Mesothelial cell of epicardium (in vitro differentiated cells): ENCODE measurements around the gene RAD50. TPM values are rescaled to one million over a fixed set of nuclear protein-coding genes. Genes with fewer than 3 reads are reported as not detected.
A peak's percentile ranks its signal among the peaks of the same experiment; 100 is the strongest.

Source experiments
- DNase-seq, 2 experiments: peaks; one replicate each; pipeline ENCODE4 v3.0.0; 2021; ENCODE audit warnings: low spot score in 2 of 2; ENCODE audit not compliant: unreplicated experiment in 2 of 2
- H3K27ac Mint-ChIP-seq: 2 replicates; pipeline ENCODE4 v1.8.0; 2021; ENCODE audit warnings: mixed read lengths
- H3K27me3 Mint-ChIP-seq: 2 replicates; pipeline ENCODE4 v1.8.0; 2021; ENCODE audit warnings: low read depth, mixed read lengths
- H3K36me3 Mint-ChIP-seq: 2 replicates; pipeline ENCODE4 v1.8.0; 2021; ENCODE audit warnings: mixed read lengths
- H3K4me1 Mint-ChIP-seq: 2 replicates; pipeline ENCODE4 v1.8.0; 2021; ENCODE audit warnings: mixed read lengths
- H3K4me3 Mint-ChIP-seq: 2 replicates; pipeline ENCODE4 v1.8.0; 2021; ENCODE audit warnings: mild to moderate bottlenecking, moderate library complexity, mixed read lengths
- H3K9me3 Mint-ChIP-seq: 2 replicates; pipeline ENCODE4 v1.8.0; 2021; ENCODE audit warnings: mixed read lengths
- total RNA-seq: library from RNA; stranded (reverse); gene quantifications from 3 replicates; pipeline ENCODE4 v1.2.1, GENCODE V29; 2021
- TF ChIP-seq, protein P1 (sequence below): fragments of 200-600 bp; sonication (generic); IDR thresholded peaks from one replicate; pipeline ENCODE4 v1.5.0; 2021; ENCODE audit warnings: antibody characterized with exemption; ENCODE audit not compliant: unreplicated experiment

The RAD50 gene
- total RNA-seq, 1 donor from 2014 or later = 50.3 TPM

- Mint-ChIP-seq H3K4me3 (no peak overlapping the region), H3K27ac (no peak overlapping the region), H3K9me3 (no peaks in the 10 kb centered on the region), H3K36me3 (no peaks in the 10 kb centered on the region), H3K4me1 (peaks cover 3% of the 10 kb centered on the region), H3K27me3 (peaks cover 2% of the 10 kb centered on the region)
- no peak for DNase-seq
- TF ChIP-seq, protein P1, sequence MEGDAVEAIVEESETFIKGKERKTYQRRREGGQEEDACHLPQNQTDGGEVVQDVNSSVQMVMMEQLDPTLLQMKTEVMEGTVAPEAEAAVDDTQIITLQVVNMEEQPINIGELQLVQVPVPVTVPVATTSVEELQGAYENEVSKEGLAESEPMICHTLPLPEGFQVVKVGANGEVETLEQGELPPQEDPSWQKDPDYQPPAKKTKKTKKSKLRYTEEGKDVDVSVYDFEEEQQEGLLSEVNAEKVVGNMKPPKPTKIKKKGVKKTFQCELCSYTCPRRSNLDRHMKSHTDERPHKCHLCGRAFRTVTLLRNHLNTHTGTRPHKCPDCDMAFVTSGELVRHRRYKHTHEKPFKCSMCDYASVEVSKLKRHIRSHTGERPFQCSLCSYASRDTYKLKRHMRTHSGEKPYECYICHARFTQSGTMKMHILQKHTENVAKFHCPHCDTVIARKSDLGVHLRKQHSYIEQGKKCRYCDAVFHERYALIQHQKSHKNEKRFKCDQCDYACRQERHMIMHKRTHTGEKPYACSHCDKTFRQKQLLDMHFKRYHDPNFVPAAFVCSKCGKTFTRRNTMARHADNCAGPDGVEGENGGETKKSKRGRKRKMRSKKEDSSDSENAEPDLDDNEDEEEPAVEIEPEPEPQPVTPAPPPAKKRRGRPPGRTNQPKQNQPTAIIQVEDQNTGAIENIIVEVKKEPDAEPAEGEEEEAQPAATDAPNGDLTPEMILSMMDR = no peak
Measured at GRCh38 chr5:132669966-132670882, 113.4 kb downstream of the RAD50 start.

DNA sequence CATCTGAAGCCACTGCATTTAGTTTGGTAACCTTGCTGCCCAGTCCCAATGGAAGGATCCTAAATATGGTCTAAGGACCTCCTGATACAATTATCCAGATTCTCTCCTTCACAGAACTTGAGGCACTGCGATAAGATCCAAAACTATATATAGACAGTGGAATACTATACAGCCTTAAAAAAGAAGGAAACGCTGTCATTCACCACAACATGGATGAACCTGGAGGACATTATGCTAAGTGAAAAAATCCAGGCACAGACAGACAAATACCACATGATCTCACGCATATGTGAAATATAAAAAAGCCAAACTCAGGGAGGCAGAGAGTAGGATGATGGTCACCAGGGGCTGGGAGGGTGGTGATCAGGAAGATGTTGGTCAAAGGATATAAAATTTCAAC is 114.2 kb downstream of the RAD50 start:
- Mint-ChIP-seq H3K36me3 (no peaks in the 10 kb centered on the region), H3K4me1 (peaks cover 3% of the 10 kb centered on the region), H3K9me3 (no peaks in the 10 kb centered on the region), H3K27me3 (peaks cover 2% of the 10 kb centered on the region), H3K4me3 (no peak overlapping the region), H3K27ac (no peak overlapping the region)
- no peak for DNase-seq
- TF ChIP-seq, protein P1 = no peak

GRCh38 chr5:132673488-132673887 is 116.7 kb downstream of the RAD50 start:
- no peak overlapping the region for H3K27ac Mint-ChIP-seq
- H3K36me3 Mint-ChIP-seq = no peaks in the 10 kb centered on the region
- H3K4me3 Mint-ChIP-seq = no peak overlapping the region
- no peaks in the 10 kb centered on the region for H3K27me3 Mint-ChIP-seq
- no peaks in the 10 kb centered on the region for H3K9me3 Mint-ChIP-seq
- H3K4me1 Mint-ChIP-seq = peaks cover 7% of the 10 kb centered on the region
- DNase-seq = no peak
- TF ChIP-seq, protein P1 = no peak

DNA sequence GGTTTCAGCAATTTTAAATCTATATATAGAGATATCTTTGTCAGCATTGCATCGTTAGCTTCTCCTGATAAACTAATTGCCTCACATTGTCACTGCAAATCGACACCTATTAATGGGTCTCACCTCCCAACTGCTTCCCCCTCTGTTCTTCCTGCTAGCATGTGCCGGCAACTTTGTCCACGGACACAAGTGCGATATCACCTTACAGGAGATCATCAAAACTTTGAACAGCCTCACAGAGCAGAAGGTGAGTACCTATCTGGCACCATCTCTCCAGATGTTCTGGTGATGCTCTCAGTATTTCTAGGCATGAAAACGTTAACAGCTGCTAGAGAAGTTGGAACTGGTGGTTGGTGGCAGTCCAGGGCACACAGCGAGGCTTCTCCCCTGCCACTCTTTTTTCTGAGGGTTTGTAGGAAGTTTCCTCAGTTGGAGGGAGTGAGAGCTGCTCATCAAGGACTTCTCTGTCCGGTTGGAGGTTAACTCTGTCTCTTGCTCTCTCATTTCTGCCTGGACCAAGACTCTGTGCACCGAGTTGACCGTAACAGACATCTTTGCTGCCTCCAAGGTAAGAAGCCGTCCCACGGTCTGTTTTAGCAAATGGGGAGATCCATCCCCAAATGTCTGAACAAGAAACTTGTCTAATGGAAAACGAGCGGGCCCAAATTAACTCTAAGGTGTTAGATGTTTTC is 117.3 kb downstream of the RAD50 start, which contains the start of gene IL4:
IL4 (plus strand) TSS at position 51 of the 692 bp plus-strand sequence; CDS start at position 113, 62 bp downstream.
- no peaks in the 10 kb centered on the region for H3K36me3 Mint-ChIP-seq
- H3K27ac Mint-ChIP-seq = peak within 1 kb of the TSS; percentile 72
- H3K9me3 Mint-ChIP-seq = no peaks in the 10 kb centered on the region
- TF ChIP-seq, protein P1 = no peak
- DNase-seq = no peak
- H3K4me3 Mint-ChIP-seq = no peak within 1 kb of the TSS
- H3K4me1 Mint-ChIP-seq = peaks cover 7% of the 10 kb centered on the region
- H3K27me3 Mint-ChIP-seq = no peaks in the 10 kb centered on the region

- Mint-ChIP-seq H3K4me3 (no peak overlapping the region), H3K27me3 (no peaks in the 10 kb centered on the region), H3K4me1 (peaks cover 7% of the 10 kb centered on the region), H3K9me3 (no peaks in the 10 kb centered on the region), H3K36me3 (no peaks in the 10 kb centered on the region), H3K27ac (peak overlapping the region; percentile 72)
- TF ChIP-seq, protein P1 = no peak
- no peak for DNase-seq
Measured at GRCh38 chr5:132674671-132675506, 118.1 kb downstream of the RAD50 start.
